ENCODE results near the gene HK2.
A peak's percentile ranks its signal among the peaks of the same experiment; 100 is the strongest.

HK2 gene

GRCh38 chr2:74939919-74940812 lies 106.2 kb downstream of the HK2 start:
- no peak for DNase-seq

- peak; percentile 57 for DNase-seq
Observed at GRCh38 chr2:74941284-74941683, 107.4 kb downstream of the HK2 start.

- DNase-seq = no peak
Observed at GRCh38 chr2:74942263-74942662, 108.3 kb downstream of the HK2 start.
